HG03045 (cell line): ENCODE measurements around the gene ACVRL1.

ENCODE experiments used
- ATAC-seq: cut with Tn5 transposase; IDR thresholded peaks from one replicate; pipeline ENCODE4 v1.9.1; 2021; ENCODE audit warnings: mild to moderate bottlenecking, moderate library complexity; ENCODE audit not compliant: unreplicated experiment

ACVRL1 gene

DNA sequence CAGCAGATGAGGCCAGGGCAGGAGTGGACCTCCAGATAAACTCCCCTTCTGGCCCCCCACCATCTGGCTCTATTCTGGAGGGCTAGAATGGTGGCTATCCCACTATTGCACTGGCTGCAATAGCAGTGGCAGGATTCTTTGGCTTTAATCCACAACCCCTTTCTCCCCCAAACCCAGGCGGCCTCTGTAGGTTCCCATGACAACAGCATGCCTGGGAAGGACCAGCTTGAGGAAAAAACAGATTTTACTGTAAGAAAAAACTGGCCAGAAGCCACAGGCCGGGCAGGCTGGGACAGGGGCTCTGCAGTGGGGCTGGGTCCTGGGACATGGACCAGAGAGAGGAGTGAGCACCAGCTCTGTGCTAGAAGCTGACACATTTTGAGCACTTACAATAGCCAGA, 30.6 kb downstream of the ACVRL1 start:
- no peak for ATAC-seq

GRCh38 chr12:51938726-51939125, 31.4 kb downstream of the ACVRL1 start:
- ATAC-seq = no peak

DNA sequence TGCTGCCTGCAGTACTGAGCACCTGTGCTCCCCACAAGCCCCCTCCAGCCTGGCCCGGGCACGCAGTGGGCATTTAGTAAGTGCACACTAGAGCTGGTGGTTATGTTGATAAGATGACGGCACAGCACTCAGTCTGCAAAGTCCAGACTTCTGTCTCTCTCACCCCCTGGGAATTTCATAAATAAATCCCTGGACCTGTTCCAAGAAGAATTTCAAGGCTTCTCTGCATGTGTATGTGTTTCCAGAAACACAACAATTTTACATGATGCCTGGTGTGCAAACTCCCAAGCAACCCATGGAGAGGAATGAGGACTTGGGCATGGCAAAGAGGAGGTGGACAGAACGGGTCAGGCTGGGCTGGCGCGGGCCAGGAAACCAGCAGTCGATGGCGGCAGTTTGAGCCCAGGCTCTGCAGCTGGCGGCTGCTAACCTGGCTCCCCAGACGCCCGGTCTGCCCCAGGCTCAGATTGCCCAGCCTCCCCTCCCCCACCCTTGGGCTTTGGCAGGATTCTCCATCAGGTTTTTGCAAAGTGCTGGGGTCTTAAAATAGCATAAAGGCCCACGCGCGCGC, 33.8 kb downstream of the ACVRL1 start:
- no peak for ATAC-seq

DNA sequence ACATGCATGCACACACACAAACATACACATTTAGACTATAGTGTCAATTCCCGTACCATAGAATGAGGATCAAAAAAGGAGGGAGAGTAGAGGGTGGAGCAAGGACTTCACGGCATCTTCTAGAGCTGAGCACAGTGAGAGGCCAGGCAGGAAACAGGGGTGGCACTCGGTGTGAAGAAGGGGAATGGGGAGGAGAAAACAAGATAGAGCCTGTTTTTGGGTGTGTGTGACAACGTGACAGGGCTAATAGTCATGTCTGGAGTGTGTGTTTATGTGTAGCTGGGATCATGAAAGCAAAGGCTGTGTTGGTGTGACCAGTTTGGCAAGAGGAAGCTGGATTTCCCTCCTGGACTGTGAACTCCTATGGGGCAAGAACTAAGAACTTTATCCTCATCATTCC, 34.3 kb downstream of the ACVRL1 start:
- ATAC-seq = no peak

GRCh38 chr12:51942056-51942455, 34.8 kb downstream of the ACVRL1 start:
- ATAC-seq = no peak

GRCh38 chr12:51942501-51943000, 35.2 kb downstream of the ACVRL1 start:
- no peak for ATAC-seq

DNA sequence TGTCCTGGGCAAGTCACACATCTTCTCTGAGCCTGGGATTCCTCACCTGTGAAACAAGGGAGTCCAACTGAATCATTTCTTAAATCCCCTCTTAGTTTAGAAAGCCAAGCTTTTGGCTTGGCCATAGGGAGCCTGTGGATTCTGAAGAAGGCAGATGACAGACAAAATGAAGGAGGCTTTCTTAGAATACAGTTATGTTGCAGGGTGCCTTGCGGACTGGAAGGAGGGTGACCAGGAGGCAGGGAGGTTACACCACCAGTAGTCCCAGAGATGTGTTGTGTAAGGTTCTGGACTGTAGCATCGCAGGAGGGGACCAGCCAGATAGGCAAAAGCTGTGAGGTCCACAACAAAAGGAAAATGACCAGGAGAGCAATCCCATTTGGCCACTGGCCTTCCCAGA, 36.0 kb downstream of the ACVRL1 start:
- no peak for ATAC-seq

DNA sequence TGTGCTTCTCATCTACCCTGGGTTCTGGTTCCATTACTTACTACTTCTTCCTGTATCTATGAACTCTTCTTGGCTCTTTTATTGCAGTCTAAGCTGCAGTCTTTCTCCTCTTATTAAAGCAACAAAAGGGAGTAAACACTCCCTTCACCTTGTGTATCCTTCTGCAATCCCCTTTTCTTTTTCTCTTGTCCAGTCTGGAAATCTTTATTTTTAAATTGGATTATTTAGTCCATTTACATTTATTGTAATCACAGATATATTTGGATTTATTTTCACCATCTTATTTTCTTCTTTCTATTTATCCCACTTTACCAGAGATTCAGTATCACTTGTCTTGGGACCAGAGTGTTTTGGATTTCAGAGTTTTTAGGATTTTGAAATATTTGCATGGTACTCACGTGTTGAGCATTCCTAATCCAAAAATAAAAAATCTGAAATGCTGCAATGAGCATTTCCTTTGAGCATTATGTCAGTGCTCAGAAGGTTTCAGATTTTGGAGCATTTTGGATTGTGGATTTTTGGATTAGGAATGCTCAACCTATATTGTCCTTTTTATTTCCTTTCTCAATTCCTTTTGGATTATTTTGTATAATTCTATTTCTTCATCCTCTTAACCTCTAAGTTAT, 37.4 kb downstream of the ACVRL1 start:
- no peak for ATAC-seq

DNA sequence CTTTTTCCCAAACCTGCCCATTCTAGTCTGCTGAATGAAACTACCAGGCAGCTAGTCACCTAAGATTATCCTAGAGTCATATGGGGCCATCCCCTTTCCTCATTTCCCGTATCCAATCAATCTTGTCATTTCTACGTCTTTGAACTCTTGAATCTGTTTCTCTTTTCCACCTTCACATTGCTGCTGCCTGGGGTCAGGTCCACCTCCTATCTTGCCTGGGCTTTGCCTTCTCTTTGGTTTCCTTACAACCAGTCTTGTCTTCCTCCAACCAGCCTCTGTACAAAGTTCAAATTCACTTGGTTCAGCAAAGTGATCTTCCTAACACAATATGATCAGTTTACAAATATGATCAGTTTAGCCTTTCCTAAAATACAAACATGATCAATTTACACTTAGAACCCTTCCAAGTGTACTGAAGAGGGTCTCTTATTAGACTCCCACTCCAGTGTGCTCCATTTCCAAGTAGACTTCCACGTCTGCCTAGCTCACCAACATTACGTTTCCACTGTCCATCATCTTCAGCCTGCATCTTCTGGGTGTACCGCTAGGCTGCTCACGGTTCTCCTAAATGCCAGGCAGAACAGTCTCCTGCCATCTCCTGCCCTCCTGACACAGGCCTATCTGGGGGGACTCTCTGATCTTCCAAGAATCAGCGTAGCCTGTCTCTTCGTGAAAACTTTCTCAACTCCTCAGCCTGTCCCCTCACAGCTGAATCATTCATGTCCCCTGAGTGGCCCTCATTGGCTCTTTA, 40.1 kb downstream of the ACVRL1 start:
- ATAC-seq = no peak

DNA sequence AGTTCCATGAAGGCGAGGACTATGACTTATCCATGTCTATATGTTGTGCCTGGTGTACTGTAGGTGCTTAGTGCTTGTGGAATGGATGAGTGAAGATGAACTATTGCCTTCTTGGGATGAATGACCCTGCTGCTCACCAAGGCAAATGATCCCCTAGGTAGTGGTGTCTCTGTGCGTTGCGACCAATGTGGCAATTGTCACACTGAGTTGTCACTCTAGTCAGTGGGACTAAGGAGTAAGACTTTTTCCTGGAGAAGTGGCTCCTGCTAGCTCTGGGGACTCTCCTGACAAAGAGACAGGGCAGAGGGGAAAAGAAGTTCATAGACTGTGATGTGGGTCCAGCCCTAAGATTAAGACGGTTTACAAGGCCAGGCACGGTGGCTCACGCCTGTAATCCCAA, 40.8 kb downstream of the ACVRL1 start:
- ATAC-seq = no peak

GRCh38 chr12:51949342-51950030, 42.2 kb downstream of the ACVRL1 start:
- no peak for ATAC-seq

DNA sequence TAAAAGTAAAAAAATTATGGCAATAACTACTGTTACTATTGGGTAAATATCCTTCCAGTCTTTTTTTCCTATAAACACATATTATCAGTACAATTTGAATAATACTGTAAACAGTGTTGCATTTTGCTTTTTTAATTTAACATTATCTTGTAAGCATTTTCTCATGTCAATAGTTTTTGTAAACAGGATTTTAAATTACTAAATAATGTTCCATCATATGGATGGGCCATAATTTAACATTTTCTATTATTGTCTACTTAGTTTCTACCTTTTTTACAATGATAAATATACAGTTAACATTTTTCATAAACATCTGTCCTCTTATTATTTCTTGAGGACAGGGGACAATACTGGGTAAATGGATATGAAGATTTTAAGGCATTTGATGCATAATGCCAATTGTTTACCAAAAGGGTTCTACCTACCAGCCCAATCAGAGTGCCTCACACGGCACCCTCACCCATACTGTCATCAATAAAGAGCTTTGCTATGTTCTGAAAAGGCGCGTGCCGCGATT, 43.4 kb downstream of the ACVRL1 start:
- no peak for ATAC-seq

- ATAC-seq = peak; percentile 86
Observed at GRCh38 chr12:51951199-51951842, 44.0 kb downstream of the ACVRL1 start, which contains the start of gene ACVR1B. Gene ACVR1B (plus strand): TSS chr12:51951699. CDS start chr12:51951744, 45 bp downstream.

DNA sequence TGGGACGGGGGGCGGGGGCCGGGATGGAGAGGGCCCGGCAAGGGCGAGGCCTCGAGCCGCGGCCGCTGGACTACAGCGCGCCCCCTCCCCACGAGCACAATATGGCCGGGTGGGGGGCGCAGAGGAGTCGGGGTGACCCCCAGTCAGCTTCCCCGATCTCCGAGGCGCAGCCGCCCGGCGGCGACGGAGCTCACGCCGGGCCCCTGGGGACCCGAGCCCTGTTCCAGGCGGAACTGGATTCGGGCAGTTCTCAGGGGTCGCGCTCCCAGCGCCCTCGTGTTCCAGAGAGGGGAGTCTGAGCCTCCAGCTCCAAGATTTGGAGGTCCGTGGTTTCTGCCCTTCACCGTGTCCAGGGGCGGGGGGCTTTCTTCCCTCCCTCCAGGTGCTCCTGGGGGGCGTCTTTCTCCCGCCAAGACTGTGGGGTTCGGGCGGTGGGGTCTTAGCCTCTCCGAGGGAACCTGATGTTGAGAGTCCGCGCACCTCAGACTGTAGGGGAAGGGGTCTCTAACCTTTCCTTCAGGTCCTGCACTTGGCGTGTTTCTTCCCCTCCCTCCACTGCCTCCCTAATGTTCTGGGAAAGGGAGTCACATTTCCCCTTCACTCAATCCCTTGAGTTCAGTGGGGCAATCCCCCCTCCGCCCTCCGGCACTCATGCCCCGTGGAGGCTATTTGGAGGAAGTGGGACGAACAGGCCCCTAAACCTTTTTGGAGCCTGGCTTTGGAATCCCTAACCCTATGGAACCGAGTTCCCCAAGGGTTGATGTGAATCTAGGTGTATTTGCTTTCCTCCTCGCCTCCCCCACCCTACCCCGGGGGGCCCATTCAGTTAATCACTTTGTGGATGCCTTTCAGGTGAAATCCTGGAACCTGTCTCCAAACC, 44.8 kb downstream of the ACVRL1 start:
- ATAC-seq = peak; percentile 17

- ATAC-seq = no peak
Observed at GRCh38 chr12:51953089-51953488, 45.8 kb downstream of the ACVRL1 start.

- no peak for ATAC-seq
Observed at GRCh38 chr12:51953864-51954263, 46.6 kb downstream of the ACVRL1 start.

DNA sequence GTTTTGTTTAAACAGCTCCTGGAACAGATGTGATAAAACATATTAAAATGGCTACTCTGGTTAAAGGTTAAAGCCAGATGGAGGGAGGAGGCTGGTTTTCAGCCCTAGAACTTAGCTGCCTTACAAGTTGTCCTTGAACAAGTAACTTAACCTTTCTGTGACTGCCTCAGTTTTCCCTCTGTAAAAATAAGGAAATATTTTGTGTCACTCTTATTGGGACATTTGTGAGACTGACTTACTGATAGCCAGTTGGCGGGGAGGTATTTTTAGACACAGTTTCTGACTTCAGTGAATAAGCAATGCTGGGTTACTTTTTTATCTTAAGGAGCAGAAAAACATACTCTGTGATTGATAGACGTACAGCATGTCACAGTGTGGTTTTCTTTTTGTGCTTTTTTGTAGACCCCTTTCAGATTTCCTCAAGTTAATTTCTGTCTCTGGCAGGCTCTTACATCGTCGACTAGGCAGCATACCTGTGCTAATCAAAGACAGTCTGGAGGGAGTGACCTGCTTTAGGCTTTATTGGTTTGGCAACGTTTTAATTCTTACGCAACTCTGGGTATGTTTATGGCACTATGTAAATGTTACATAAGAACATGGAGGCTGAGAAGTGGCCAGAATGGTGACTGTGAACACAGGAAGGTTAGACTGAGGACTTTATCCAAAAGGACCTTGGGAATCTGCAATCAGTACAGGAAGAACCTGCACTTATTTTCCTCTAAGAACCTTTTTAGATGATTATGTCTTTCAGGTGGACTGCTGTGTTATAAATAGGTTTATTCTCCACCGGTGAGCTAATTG, 47.5 kb downstream of the ACVRL1 start:
- ATAC-seq = no peak

DNA sequence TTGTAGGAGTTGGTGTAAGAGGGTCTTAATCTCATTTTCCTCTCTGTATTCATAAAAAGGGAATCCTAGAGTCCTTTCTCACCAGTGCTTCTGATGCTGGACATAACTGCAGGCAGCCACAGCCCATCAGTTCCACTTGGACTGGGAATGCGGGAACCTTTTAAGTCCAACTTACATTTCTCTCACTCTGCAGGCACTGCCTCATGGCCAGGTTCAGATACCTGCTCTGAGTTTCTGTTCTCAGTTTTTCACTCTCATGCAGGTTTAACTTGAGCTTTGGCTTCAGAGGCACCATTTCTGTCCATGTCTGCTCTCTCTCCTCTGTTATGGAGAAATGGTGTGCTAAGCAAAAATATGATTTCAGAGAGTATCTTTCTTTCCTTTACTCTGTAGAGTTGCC, 48.4 kb downstream of the ACVRL1 start:
- no peak for ATAC-seq

DNA sequence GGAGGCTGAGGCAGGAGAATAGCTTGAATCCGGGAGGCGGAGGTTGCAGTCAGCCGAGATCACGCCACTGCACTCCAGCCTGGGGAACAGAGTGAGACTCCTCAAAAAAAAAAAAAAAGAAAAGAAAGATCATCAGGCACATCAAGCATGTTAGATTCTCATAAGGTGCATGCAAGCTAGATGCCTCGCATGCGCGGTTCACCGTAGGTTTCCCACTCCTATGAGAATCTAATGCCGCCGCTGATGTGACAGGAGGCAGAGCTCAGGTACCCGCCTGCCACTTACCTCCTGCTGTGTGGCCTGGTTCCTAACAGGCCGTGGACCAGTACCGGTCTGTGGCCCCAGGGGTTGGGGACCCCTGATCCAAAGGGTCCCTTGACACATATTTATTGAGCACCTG, 51.2 kb downstream of the ACVRL1 start:
- no peak for ATAC-seq
